Stimulated activated CD8-positive, alpha-beta memory T cell treated with anti-CD3 and anti-CD28 coated beads, Interleukin-15, amount 100 ng/mL, for 48 hours (primary cell): ENCODE measurements around the gene FAM83B.

Source experiments
- DNase-seq, 2 donors: peaks; one replicate each; pipeline ENCODE4 v3.0.0-alpha.2; 2020; ENCODE audit warnings: low read depth in 2 of 2

FAM83B gene

DNA sequence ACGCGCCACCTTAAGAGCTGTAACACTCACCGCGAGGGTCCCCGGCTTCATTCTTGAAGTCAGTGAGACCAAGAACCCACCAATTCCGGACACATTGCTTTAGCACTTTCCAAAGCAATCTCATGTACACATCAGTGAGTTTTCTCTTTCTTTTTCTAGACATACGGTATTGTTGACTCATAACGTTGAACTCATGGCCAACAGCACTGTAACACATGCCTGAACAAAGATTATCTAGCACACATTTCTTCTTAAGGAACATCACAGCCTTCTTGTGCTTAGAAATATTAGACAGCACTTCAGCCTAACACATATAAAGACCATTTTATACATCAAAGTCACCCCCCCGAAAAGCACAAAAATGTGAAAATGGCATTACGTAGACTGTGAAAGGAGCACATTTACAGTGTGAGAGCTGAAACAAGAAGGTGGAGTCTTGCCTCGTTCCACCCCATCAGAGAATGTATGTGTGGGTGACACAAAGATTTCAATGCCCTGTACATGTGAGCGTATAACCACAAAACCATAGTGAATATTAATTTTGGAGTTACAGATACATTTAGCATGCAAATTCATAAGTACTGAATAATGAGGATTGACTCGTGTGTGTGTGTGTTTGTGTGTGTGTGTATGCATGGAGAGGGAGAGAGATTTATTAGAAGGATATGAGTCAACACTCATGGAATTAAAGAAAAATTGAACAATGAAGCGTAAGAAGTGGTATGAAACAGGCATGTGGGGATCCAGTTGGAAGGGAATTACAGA lies 134.1 kb downstream of the FAM83B start:
- no peak for DNase-seq

DNA sequence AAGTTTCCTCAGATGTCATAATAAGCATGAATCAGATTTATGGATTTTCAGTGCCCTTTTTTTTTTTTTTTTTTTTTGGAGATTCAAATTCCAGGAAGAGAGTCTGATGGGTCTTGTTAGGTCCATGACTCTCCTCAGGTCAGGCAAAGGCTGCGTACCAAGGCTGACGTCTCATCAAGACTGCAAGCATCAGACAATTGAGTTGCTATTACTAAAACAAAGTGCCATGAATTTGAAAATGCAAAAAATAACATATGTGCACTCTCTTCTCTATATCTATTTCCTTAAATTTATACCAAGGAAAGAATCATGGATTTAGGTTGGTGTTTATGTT lies 134.7 kb downstream of the FAM83B start:
- no peak for DNase-seq

DNA sequence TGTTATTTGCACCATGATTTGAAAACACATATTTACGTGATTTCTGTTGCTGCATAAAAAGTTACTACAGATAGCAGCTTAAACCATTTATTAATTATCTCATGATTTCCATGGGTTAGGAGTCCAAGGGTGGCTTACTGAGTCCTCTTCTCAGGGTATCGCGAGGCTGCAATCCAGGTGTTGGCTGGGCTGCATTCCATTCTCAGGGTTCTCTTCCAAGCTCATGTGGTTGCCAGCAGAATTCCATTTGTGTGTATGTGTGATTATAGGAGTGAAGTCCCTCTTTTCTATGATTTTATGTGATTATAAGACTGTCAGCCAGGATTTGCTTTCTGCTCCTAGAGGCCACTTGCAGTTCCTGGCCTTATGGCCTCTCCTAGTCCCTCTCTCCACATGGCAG lies 135.1 kb downstream of the FAM83B start:
- DNase-seq, result no peak

- no peak for DNase-seq
These were observed 141.2 kb downstream of the FAM83B start for GRCh38 chr6:54987633-54988290.

- no peak for DNase-seq
These were observed 142.0 kb downstream of the FAM83B start for GRCh38 chr6:54988576-54988975.

DNA sequence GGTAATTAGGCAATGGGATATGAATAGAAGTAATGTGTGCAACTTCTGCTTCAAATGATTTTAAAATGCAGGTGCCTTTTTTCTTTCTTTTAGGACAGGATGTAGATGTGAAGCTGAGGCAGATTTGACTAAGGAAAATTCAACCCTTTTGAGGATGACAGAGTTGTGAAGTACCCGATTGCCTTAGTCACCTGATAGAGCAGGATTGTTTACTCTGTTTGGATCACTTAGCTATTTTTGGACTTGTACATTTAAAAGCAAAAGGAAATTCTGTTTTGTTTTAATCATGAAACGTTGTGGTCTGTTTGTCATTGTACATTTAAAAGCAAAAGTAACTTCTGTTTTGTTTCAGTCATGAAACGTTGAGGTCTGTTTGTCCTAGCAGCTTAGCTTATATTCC lies 143.4 kb downstream of the FAM83B start:
- no peak for DNase-seq
